Right hindlimb (tissue), 1 donor: ENCODE data around the gene CATSPERE.
"Not testable (repeated sequence)": the region's sequence is repeated elsewhere in the genome, so short reads cannot be mapped to it uniquely, and the experiment has no call there.

Source experiments
- DNase-seq: peaks from one replicate; pipeline ENCODE4 v3.0.0-alpha.2; 2018

Gene CATSPERE

GRCh38 chr1:244666672-244667418 lies 205.8 kb downstream of the CATSPERE start:
- not testable (repeated sequence) for DNase-seq

- no peak for DNase-seq
These were observed 206.7 kb downstream of the CATSPERE start for GRCh38 chr1:244667797-244668196.

- peak; percentile 53 for DNase-seq
These were observed 212.0 kb downstream of the CATSPERE start for GRCh38 chr1:244672946-244673682.

- no peak for DNase-seq
These were observed 213.4 kb downstream of the CATSPERE start for GRCh38 chr1:244674446-244674845.

- DNase-seq = no peak
These were observed 214.1 kb downstream of the CATSPERE start for GRCh38 chr1:244675167-244675566.

GRCh38 chr1:244678697-244679096 lies 217.6 kb downstream of the CATSPERE start:
- DNase-seq = no peak

GRCh38 chr1:244680667-244681066 lies 219.6 kb downstream of the CATSPERE start:
- DNase-seq = no peak

- not testable (repeated sequence) for DNase-seq
These were observed 221.0 kb downstream of the CATSPERE start for GRCh38 chr1:244682087-244682486.
